DND-41 (cell line): ENCODE measurements around the gene LRPAP1.

Experiments
- CTCF ChIP-seq: IDR thresholded peaks from 2 replicates; pipeline ENCODE4 v1.5.1; 2012; ENCODE audit warnings: borderline replicate concordance, low read length, moderate library complexity, mild to moderate bottlenecking; ENCODE audit not compliant: poor library complexity, severe bottlenecking; ENCODE audit errors: extremely low read depth
- EZH2 ChIP-seq: IDR thresholded peaks from 3 replicates; pipeline ENCODE4 v1.6.1; 2012; ENCODE audit warnings: borderline replicate concordance, low read depth, mild to moderate bottlenecking, moderate library complexity, low read length, inconsistent platforms; ENCODE audit not compliant: severe bottlenecking

- TF ChIP-seq CTCF (no peak), EZH2 (no peak)
These were observed 63.4 kb downstream of the LRPAP1 start for GRCh38 chr4:3468804-3469203.
